Suppressor macrophage (primary cell): ENCODE measurements around the gene TOMM7.
"Not testable (repeated sequence)": the region's sequence is repeated elsewhere in the genome, so short reads cannot be mapped to it uniquely, and the experiment has no call there.

Source experiments
- DNase-seq, 4 experiments: peaks; one replicate each; pipeline ENCODE4 v3.0.0-alpha.2; 2020 to 2022

Gene TOMM7

GRCh38 chr7:22853674-22854157 is 31.1 kb upstream of the TOMM7 start:
- no peak for DNase-seq

GRCh38 chr7:22853138-22853537 is 30.5 kb upstream of the TOMM7 start:
- DNase-seq = no peak

GRCh38 chr7:22851145-22851544 is 28.5 kb upstream of the TOMM7 start:
- DNase-seq = no peak

GRCh38 chr7:22850394-22850793 is 27.7 kb upstream of the TOMM7 start:
- not testable (repeated sequence) for DNase-seq

GRCh38 chr7:22849662-22850061 is 27.0 kb upstream of the TOMM7 start:
- no peak for DNase-seq

- no peak for DNase-seq
Measured at GRCh38 chr7:22849172-22849571, 26.5 kb upstream of the TOMM7 start.

GRCh38 chr7:22846961-22847360 is 24.3 kb upstream of the TOMM7 start:
- no peak for DNase-seq

- DNase-seq = no peak
Measured at GRCh38 chr7:22845221-22845834, 22.7 kb upstream of the TOMM7 start.

- no peak for DNase-seq
Measured at GRCh38 chr7:22843681-22844309, 21.1 kb upstream of the TOMM7 start.

- no peak for DNase-seq
Measured at GRCh38 chr7:22842973-22843372, 20.3 kb upstream of the TOMM7 start.

GRCh38 chr7:22842383-22842941 is 19.8 kb upstream of the TOMM7 start:
- no peak for DNase-seq

GRCh38 chr7:22841954-22842353 is 19.3 kb upstream of the TOMM7 start:
- DNase-seq = no peak

- no peak for DNase-seq
Measured at GRCh38 chr7:22837308-22837707, 14.7 kb upstream of the TOMM7 start.

- DNase-seq = not testable (repeated sequence)
Measured at GRCh38 chr7:22836506-22836905, 13.9 kb upstream of the TOMM7 start.

- no peak for DNase-seq
Measured at GRCh38 chr7:22833957-22834356, 11.3 kb upstream of the TOMM7 start.

GRCh38 chr7:22833113-22833855 is 10.6 kb upstream of the TOMM7 start:
- DNase-seq = no peak

GRCh38 chr7:22832401-22832800 is 9.8 kb upstream of the TOMM7 start:
- no peak for DNase-seq

- DNase-seq = no peak
Measured at GRCh38 chr7:22831602-22832305, 9.1 kb upstream of the TOMM7 start.

- DNase-seq = no peak
Measured at GRCh38 chr7:22827563-22827962, 4.9 kb upstream of the TOMM7 start.

- DNase-seq = no peak
Measured at GRCh38 chr7:22826593-22826992, 3.9 kb upstream of the TOMM7 start.

GRCh38 chr7:22824760-22825159 is 2.1 kb upstream of the TOMM7 start:
- DNase-seq = no peak

GRCh38 chr7:22823142-22823497 is 471 bp upstream of the TOMM7 start:
- no peak for DNase-seq
